ENCODE measurements around the gene ZFYVE21. TPM values are rescaled to one million over a fixed set of nuclear protein-coding genes. Genes with fewer than 3 reads are reported as not detected.
"Not testable (repeated sequence)": the region's sequence is repeated elsewhere in the genome, so short reads cannot be mapped to it uniquely, and the experiment has no call there.

Gene ZFYVE21
- polyA plus RNA-seq, 2 donors, result 56.5 to 73.5 TPM

DNA sequence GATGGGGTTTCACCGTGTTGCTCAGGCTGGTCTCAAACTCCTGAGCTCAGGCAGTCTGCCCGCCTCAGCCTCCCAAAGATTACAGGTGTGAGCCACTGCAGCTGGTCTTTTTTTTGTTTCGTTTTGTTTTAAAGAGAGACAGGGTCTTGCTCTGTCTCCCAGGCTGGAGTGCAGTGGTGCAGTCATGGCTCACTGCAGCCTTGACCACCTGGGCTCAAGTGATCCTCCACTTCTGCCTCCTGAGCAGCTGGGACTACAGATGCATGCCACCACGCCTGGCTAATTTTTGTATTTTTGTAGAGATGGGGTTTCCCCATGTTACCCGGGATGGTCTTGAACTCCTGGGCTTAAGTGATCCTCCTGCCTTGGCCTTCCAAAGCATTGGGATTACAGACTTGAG, 24.0 kb upstream of the ZFYVE21 start:
- not testable (repeated sequence) for H3K4me3 ChIP-seq (ENCODE audit: low read depth in 1 of 2, low read length in 2 of 2); H3K9me3 ChIP-seq (ENCODE audit: control insufficient read depth in 2 of 2, insufficient read depth in 1 of 2, low read depth in 1 of 2, low read length in 1 of 2); H3K27me3 ChIP-seq (ENCODE audit: control insufficient read depth in 1 of 2, insufficient read depth in 2 of 2, low read length in 2 of 2); H3K27ac ChIP-seq (ENCODE audit: low read depth in 2 of 2, low read length in 1 of 2)
- 85 to 89% methylated on average over 5 of the region's 5 CpGs for WGBS, 2 donors
- Histone ChIP-seq H3K4me1 (ENCODE audit: control insufficient read depth in 2 of 2, insufficient read depth in 2 of 2, low read length in 1 of 2) (peaks cover 3 to 18% of the 10 kb centered on the region in 2 donors), H3K36me3 (ENCODE audit: control insufficient read depth in 2 of 2, insufficient read depth in 2 of 2, low read length in 1 of 2) (peaks cover 14 to 21% of the 10 kb centered on the region in 2 donors)

DNA sequence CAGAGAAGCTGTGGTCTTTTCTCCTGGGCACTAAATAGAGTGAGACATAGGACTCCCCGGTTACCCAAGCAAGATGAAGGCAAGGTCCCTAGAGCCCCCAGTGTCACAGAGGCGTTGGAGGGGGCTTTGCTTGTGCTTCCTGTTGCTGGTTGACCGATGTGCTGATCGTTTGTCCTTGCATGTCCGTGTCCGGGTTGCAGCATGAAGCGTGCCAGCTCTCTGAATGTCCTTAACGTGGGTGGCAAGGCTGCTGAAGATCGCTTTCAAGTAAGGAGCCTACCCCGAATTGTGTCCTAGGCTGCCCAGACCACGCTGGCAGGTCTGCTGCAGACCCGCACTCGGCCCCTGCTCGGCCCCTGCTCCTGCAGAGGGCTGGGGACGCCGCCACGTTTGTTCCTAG, 23.5 kb upstream of the ZFYVE21 start:
- peaks cover 12 to 16% of the 10 kb centered on the region in 2 donors for H3K36me3 ChIP-seq (ENCODE audit: control insufficient read depth in 2 of 2, insufficient read depth in 2 of 2, low read length in 1 of 2)
- H3K27me3 ChIP-seq (ENCODE audit: control insufficient read depth in 1 of 2, insufficient read depth in 2 of 2, low read length in 2 of 2), result no peaks in the 10 kb centered on the region
- 93 to 94% methylated on average over 17 of the region's 17 CpGs for WGBS, 2 donors
- H3K4me1 ChIP-seq (ENCODE audit: control insufficient read depth in 2 of 2, insufficient read depth in 2 of 2, low read length in 1 of 2), result peaks cover 3 to 20% of the 10 kb centered on the region in 2 donors
- peaks cover 0 to 2% of the 10 kb centered on the region in 2 donors for H3K9me3 ChIP-seq (ENCODE audit: control insufficient read depth in 2 of 2, insufficient read depth in 1 of 2, low read depth in 1 of 2, low read length in 1 of 2)
- no peak overlapping the region for H3K4me3 ChIP-seq (ENCODE audit: low read depth in 1 of 2, low read length in 2 of 2)
- H3K27ac ChIP-seq (ENCODE audit: low read depth in 2 of 2, low read length in 1 of 2), result no peak overlapping the region

- WGBS, 2 donors, result 51 to 54% methylated on average over 12 of the region's 12 CpGs
- Histone ChIP-seq H3K27me3 (ENCODE audit: control insufficient read depth in 1 of 2, insufficient read depth in 2 of 2, low read length in 2 of 2) (no peaks in the 10 kb centered on the region), H3K4me3 (ENCODE audit: low read depth in 1 of 2, low read length in 2 of 2) (no peak overlapping the region), H3K27ac (ENCODE audit: low read depth in 2 of 2, low read length in 1 of 2) (peak overlapping the region; percentile 76 to 93), H3K9me3 (ENCODE audit: control insufficient read depth in 2 of 2, insufficient read depth in 1 of 2, low read depth in 1 of 2, low read length in 1 of 2) (peaks cover 0 to 2% of the 10 kb centered on the region in 2 donors), H3K36me3 (ENCODE audit: control insufficient read depth in 2 of 2, insufficient read depth in 2 of 2, low read length in 1 of 2) (peaks cover 11 to 18% of the 10 kb centered on the region in 2 donors), H3K4me1 (ENCODE audit: control insufficient read depth in 2 of 2, insufficient read depth in 2 of 2, low read length in 1 of 2) (peaks cover 3 to 27% of the 10 kb centered on the region in 2 donors)
These were observed 22.7 kb upstream of the ZFYVE21 start for GRCh38 chr14:103692871-103693270.

- peaks cover 0 to 2% of the 10 kb centered on the region in 2 donors for H3K9me3 ChIP-seq (ENCODE audit: control insufficient read depth in 2 of 2, insufficient read depth in 1 of 2, low read depth in 1 of 2, low read length in 1 of 2)
- H3K4me1 ChIP-seq (ENCODE audit: control insufficient read depth in 2 of 2, insufficient read depth in 2 of 2, low read length in 1 of 2), result peaks cover 6 to 33% of the 10 kb centered on the region in 2 donors
- H3K27me3 ChIP-seq (ENCODE audit: control insufficient read depth in 1 of 2, insufficient read depth in 2 of 2, low read length in 2 of 2), result no peaks in the 10 kb centered on the region
- no peak overlapping the region for H3K4me3 ChIP-seq (ENCODE audit: low read depth in 1 of 2, low read length in 2 of 2)
- peak overlapping the region; percentile 78 to 93 for H3K27ac ChIP-seq (ENCODE audit: low read depth in 2 of 2, low read length in 1 of 2)
- WGBS, 2 donors, result 51 to 63% methylated on average over 22 of the region's 22 CpGs
- peaks cover 11 to 22% of the 10 kb centered on the region in 2 donors for H3K36me3 ChIP-seq (ENCODE audit: control insufficient read depth in 2 of 2, insufficient read depth in 2 of 2, low read length in 1 of 2)
These were observed 22.1 kb upstream of the ZFYVE21 start for GRCh38 chr14:103693515-103693914.

DNA sequence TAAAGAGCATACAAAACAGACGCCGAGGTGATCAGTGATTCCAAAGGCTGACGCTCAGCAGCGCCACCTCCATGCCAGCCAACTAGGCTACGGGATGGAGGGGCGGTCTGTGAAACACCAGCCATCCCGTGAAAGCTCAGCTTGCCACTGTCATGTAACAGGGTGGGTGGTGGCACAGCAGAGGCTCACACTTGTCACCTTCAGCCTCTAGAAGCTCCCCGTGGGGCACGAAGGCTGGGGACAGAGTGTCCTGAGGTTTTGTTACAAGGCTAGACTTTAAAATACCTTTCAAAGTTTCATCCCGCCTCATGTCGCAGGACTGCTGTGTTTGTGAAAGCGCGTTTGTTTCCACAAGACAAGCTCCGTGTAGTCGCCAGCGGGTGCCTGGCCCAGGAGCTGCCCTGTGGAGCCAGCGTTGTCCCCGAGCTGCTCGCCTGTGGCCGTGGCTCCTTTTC, 21.0 kb upstream of the ZFYVE21 start:
- Histone ChIP-seq H3K4me1 (ENCODE audit: control insufficient read depth in 2 of 2, insufficient read depth in 2 of 2, low read length in 1 of 2) (peaks cover 11 to 43% of the 10 kb centered on the region in 2 donors), H3K36me3 (ENCODE audit: control insufficient read depth in 2 of 2, insufficient read depth in 2 of 2, low read length in 1 of 2) (peaks cover 14 to 27% of the 10 kb centered on the region in 2 donors), H3K9me3 (ENCODE audit: control insufficient read depth in 2 of 2, insufficient read depth in 1 of 2, low read depth in 1 of 2, low read length in 1 of 2) (peaks cover 0 to 2% of the 10 kb centered on the region in 2 donors), H3K4me3 (ENCODE audit: low read depth in 1 of 2, low read length in 2 of 2) (no peak overlapping the region), H3K27me3 (ENCODE audit: control insufficient read depth in 1 of 2, insufficient read depth in 2 of 2, low read length in 2 of 2) (no peaks in the 10 kb centered on the region), H3K27ac (ENCODE audit: low read depth in 2 of 2, low read length in 1 of 2) (no peak overlapping the region)
- WGBS, 2 donors, result 87 to 92% methylated on average over 20 of the region's 20 CpGs

DNA sequence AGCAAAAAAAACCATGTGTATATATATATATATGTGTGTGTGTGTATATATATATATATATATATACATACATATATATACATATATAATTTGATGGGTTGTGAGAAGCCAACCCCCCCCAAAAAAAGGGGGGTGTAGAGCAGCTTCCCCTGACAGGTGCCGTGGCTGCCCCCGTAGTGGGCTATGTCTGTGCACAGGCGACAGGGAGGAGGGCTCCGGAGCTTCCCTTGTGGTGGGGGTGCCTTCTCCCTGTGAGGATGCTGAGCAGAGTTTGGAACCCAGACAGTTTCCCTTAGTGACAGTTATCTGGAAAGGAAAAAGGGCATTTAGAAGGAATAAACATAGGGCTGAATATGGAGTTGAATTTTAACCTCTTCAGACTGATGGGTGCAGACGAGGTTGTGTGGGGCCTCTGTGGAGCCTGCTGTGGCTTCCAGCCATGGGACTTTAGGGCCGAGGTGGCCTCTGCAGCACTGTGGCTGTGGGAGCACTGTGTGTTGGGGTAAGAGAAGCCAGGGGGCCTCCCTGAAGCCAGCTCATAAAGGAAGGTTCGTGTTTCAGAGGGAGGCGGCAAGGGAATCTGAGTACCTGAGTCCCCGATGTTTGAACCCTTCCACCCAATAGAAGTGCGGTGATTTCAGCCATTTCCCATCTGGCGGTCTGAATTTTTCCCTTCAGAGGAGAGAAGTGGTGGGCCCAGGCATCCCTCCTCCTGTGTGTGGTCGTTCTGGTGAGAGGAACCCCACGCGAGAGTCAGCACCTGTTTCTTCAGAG, 20.1 kb upstream of the ZFYVE21 start:
- WGBS, 2 donors, result 68 to 77% methylated on average over 14 of the region's 14 CpGs
- H3K27me3 ChIP-seq (ENCODE audit: control insufficient read depth in 1 of 2, insufficient read depth in 2 of 2, low read length in 2 of 2), result no peaks in the 10 kb centered on the region
- H3K4me3 ChIP-seq (ENCODE audit: low read depth in 1 of 2, low read length in 2 of 2), result no peak overlapping the region
- H3K9me3 ChIP-seq (ENCODE audit: control insufficient read depth in 2 of 2, insufficient read depth in 1 of 2, low read depth in 1 of 2, low read length in 1 of 2), result peaks cover 0 to 2% of the 10 kb centered on the region in 2 donors
- no peak overlapping the region for H3K27ac ChIP-seq (ENCODE audit: low read depth in 2 of 2, low read length in 1 of 2)
- peaks cover 15 to 51% of the 10 kb centered on the region in 2 donors for H3K4me1 ChIP-seq (ENCODE audit: control insufficient read depth in 2 of 2, insufficient read depth in 2 of 2, low read length in 1 of 2)
- peaks cover 14 to 29% of the 10 kb centered on the region in 2 donors for H3K36me3 ChIP-seq (ENCODE audit: control insufficient read depth in 2 of 2, insufficient read depth in 2 of 2, low read length in 1 of 2)

DNA sequence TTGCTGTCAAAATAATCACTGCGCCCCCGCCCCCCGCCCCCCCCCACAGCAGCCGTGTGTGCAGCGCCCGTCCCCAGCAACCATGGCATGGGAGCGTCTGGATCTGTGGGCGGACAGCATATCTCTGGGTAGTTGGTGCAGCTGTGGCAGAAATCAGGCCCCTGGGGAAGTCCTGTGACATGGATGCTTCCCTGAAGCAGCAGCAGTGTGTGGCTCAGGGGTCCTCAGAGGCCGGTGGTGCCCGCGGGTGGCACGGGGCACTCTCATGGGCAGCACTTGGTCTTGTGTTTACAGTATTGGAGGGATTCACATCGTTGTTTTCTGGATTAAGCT, 19.6 kb upstream of the ZFYVE21 start:
- H3K27ac ChIP-seq (ENCODE audit: low read depth in 2 of 2, low read length in 1 of 2), result no peak overlapping the region
- 61% methylated on average over 12 to 13 of the region's 13 CpGs for WGBS, 2 donors
- H3K4me3 ChIP-seq (ENCODE audit: low read depth in 1 of 2, low read length in 2 of 2), result no peak overlapping the region
- peaks cover 15 to 53% of the 10 kb centered on the region in 2 donors for H3K4me1 ChIP-seq (ENCODE audit: control insufficient read depth in 2 of 2, insufficient read depth in 2 of 2, low read length in 1 of 2)
- peaks cover 14 to 33% of the 10 kb centered on the region in 2 donors for H3K36me3 ChIP-seq (ENCODE audit: control insufficient read depth in 2 of 2, insufficient read depth in 2 of 2, low read length in 1 of 2)
- H3K9me3 ChIP-seq (ENCODE audit: control insufficient read depth in 2 of 2, insufficient read depth in 1 of 2, low read depth in 1 of 2, low read length in 1 of 2), result peaks cover 0 to 2% of the 10 kb centered on the region in 2 donors
- no peaks in the 10 kb centered on the region for H3K27me3 ChIP-seq (ENCODE audit: control insufficient read depth in 1 of 2, insufficient read depth in 2 of 2, low read length in 2 of 2)

DNA sequence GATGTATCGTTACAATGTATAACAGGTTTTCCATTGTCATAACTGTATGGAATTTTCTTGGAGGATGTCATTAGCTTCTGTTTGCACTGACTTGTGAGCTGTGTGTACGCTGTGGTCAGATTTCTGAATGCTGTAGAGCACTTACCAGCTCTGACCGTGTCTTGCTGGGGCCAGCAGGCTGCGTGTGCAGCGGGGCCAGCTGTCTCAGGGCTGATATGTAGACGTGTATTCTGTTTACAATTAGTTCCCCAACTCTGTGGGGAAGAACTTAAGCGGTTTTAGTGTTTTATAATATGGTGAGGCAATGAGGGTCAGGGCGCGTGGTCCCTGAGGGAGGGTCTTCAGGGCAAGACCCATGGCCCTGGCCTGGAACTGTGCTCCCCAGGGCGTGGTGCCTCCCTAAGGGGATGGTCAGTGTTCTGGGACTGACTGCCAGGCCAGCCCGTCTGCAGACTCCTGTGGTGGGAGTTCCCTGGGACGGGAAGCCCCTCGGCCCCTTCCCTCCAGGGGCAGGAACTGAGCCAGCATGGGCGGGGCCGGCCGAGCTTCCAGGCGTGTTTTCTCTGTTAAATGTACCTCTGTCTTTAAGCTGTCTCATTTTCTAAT, 19.0 kb upstream of the ZFYVE21 start:
- Histone ChIP-seq H3K27ac (ENCODE audit: low read depth in 2 of 2, low read length in 1 of 2) (peak overlapping the region; percentile 21 to 70), H3K4me1 (ENCODE audit: control insufficient read depth in 2 of 2, insufficient read depth in 2 of 2, low read length in 1 of 2) (peaks cover 15 to 53% of the 10 kb centered on the region in 2 donors), H3K4me3 (ENCODE audit: low read depth in 1 of 2, low read length in 2 of 2) (no peak overlapping the region), H3K27me3 (ENCODE audit: control insufficient read depth in 1 of 2, insufficient read depth in 2 of 2, low read length in 2 of 2) (no peaks in the 10 kb centered on the region), H3K36me3 (ENCODE audit: control insufficient read depth in 2 of 2, insufficient read depth in 2 of 2, low read length in 1 of 2) (peaks cover 14 to 33% of the 10 kb centered on the region in 2 donors), H3K9me3 (ENCODE audit: control insufficient read depth in 2 of 2, insufficient read depth in 1 of 2, low read depth in 1 of 2, low read length in 1 of 2) (peaks cover 0 to 2% of the 10 kb centered on the region in 2 donors)
- 31 to 43% methylated on average over 17 of the region's 17 CpGs for WGBS, 2 donors

- peaks cover 0 to 4% of the 10 kb centered on the region in 2 donors for H3K9me3 ChIP-seq (ENCODE audit: control insufficient read depth in 2 of 2, insufficient read depth in 1 of 2, low read depth in 1 of 2, low read length in 1 of 2)
- H3K36me3 ChIP-seq (ENCODE audit: control insufficient read depth in 2 of 2, insufficient read depth in 2 of 2, low read length in 1 of 2), result peaks cover 16 to 35% of the 10 kb centered on the region in 2 donors
- WGBS, 2 donors, result 19 to 48% methylated on average over 3 of the region's 3 CpGs
- no peaks in the 10 kb centered on the region for H3K27me3 ChIP-seq (ENCODE audit: control insufficient read depth in 1 of 2, insufficient read depth in 2 of 2, low read length in 2 of 2)
- H3K4me1 ChIP-seq (ENCODE audit: control insufficient read depth in 2 of 2, insufficient read depth in 2 of 2, low read length in 1 of 2), result peaks cover 14 to 52% of the 10 kb centered on the region in 2 donors
- H3K4me3 ChIP-seq (ENCODE audit: low read depth in 1 of 2, low read length in 2 of 2), result no peak overlapping the region
- no peak overlapping the region for H3K27ac ChIP-seq (ENCODE audit: low read depth in 2 of 2, low read length in 1 of 2)
These were observed 18.4 kb upstream of the ZFYVE21 start for GRCh38 chr14:103697206-103697602.
